Caco-2 (cell line): ENCODE results near the gene MAPK13. TPM values are rescaled to one million over a fixed set of nuclear protein-coding genes. Genes with fewer than 3 reads are reported as not detected.

Experiments used
- BruUV-seq: library from RNA; stranded (reverse); fragments of 400-500 nt; replicated peaks from 2 replicates; lab custom pipeline; 2021; lab: Mats Ljungman, UMichigan
- CTCF ChIA-PET: fragments of 300-600 bp; sonication (Branson Sonifier 250); formaldehyde crosslinking; loops from one replicate; lab custom pipeline; 2022; ENCODE audit warnings: antibody characterized with exemption; lab: Charles Lee
- POLR2A ChIA-PET: fragments of 300-600 bp; sonication (Branson Sonifier 250); formaldehyde crosslinking; loops from one replicate; lab custom pipeline; 2022; ENCODE audit warnings: antibody characterized with exemption; lab: Charles Lee
- DNase-seq, 2 experiments: peaks; one replicate each; pipeline versions ENCODE4 v3.0.0 to v3.0.0-alpha.2; 2020 to 2022
- H3K27me3 ChIP-seq: replicated peaks from 2 replicates; pipeline ENCODE4 v1.6.0; 2011; ENCODE audit warnings: low read length; ENCODE audit not compliant: control insufficient read depth, insufficient read depth
- H3K36me3 ChIP-seq: 2 replicates; pipeline ENCODE4 v1.5.1; 2011; ENCODE audit warnings: low read length; ENCODE audit not compliant: control insufficient read depth, insufficient read depth
- H3K4me1 ChIP-seq: fragments of 250-450 bp; sonication (Bioruptor Pico); 2 replicates; pipeline ENCODE4 v1.5.1; 2020; ENCODE audit warnings: mild to moderate bottlenecking
- H3K4me3 ChIP-seq: 2 replicates; pipeline ENCODE4 v1.5.1; 2011; ENCODE audit warnings: low read depth, mild to moderate bottlenecking, control low read depth, low read length
- H3K9me3 ChIP-seq: fragments of 250-450 bp; sonication (Bioruptor Pico); 2 replicates; pipeline ENCODE4 v1.5.1; 2020; ENCODE audit warnings: mild to moderate bottlenecking, moderate library complexity
- H3K27ac Mint-ChIP-seq: one replicate; pipeline ENCODE4 v1.8.0; 2022; ENCODE audit warnings: mixed read lengths; ENCODE audit not compliant: unreplicated experiment
- H3K27me3 Mint-ChIP-seq: one replicate; pipeline ENCODE4 v1.8.0; 2022; ENCODE audit warnings: mixed read lengths; ENCODE audit not compliant: insufficient read depth, unreplicated experiment
- H3K36me3 Mint-ChIP-seq: one replicate; pipeline ENCODE4 v1.8.0; 2022; ENCODE audit warnings: mild to moderate bottlenecking, mixed read lengths; ENCODE audit not compliant: insufficient read depth, unreplicated experiment
- H3K4me1 Mint-ChIP-seq: one replicate; pipeline ENCODE4 v1.8.0; 2022; ENCODE audit warnings: low read depth, mixed read lengths; ENCODE audit not compliant: unreplicated experiment
- H3K4me3 Mint-ChIP-seq: one replicate; pipeline ENCODE4 v1.8.0; 2022; ENCODE audit warnings: mild to moderate bottlenecking, moderate library complexity, mixed read lengths; ENCODE audit not compliant: unreplicated experiment
- H3K9me3 Mint-ChIP-seq: one replicate; pipeline ENCODE4 v1.8.0; 2022; ENCODE audit warnings: mixed read lengths; ENCODE audit not compliant: unreplicated experiment
- intact Hi-C: fragments of 100-400 bp; cut with micrococcal nuclease; formaldehyde crosslinking; loops from one replicate; pipeline ENCODE4 v1.10.0; 2022; ENCODE audit not compliant: unreplicated experiment
- total RNA-seq: library from RNA; stranded (reverse); gene quantifications from 2 replicates; pipeline ENCODE4 v1.2.3, GENCODE V29; 2022
- TF ChIP-seq, protein P1 (sequence below), 2 experiments: fragments of 200-600 bp in 1 of 2; IDR thresholded peaks; 1 replicate in 1 of 2; 2 replicates in 1 of 2; pipeline versions ENCODE4 v1.5.1 to v1.8.0; 2011 to 2022; ENCODE audit warnings: antibody characterized with exemption in 1 of 2, control low read depth in 1 of 2, inconsistent platforms in 1 of 2, low read depth in 1 of 2, low read length in 1 of 2, mild to moderate bottlenecking in 1 of 2, moderate library complexity in 1 of 2; ENCODE audit not compliant: insufficient read depth in 1 of 2, severe bottlenecking in 1 of 2, unreplicated experiment in 1 of 2

The MAPK13 gene
- total RNA-seq, 1 experiment from 2014 or later = 45.7 TPM

DNA sequence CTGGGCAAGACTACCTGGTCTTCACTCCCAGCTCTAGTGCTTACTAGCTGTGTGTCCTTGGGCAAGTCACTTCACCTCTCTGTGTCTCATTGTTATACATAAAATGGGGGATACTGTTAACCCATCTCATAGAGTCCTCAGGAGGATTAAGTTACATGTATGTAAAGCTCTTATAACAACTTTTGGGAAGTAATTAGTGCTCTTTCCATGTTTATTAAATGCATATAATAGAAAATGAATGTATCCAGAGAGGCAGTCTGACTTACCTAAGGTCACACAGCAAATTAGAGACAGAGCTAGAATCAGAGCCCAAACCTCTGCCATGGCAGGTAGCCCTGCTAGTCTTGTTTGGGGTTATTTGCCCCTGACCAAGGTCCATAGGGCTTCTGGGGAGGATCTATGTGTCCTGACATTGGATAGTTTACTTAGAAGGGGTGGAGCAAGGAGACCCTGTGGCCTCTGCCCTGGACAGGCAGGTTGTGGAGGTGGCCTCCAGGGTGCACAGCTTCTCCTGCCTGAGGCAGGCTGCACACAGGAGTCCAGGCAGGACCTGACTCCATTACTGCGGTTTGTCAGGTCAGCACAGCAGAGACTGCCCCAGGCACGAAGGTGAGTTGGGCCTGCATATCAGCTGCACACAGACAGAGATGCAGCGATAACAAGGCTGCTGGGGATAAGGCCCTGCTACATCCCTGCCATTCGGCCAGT lies 8.4 kb upstream of the MAPK13 start:
- ChIA-PET POLR2A (no interaction called here), CTCF (interaction anchor here (1.3 kb wide), 1 partner anchor 94 kb away, joined by 3 read pairs; the partner anchor contains the start of gene MAPK14)
- H3K27me3 Mint-ChIP-seq = no peaks in the 10 kb centered on the region
- peaks cover 18% of the 10 kb centered on the region for H3K4me1 ChIP-seq
- H3K4me1 Mint-ChIP-seq = peaks cover 13% of the 10 kb centered on the region
- peak; percentile 48 to 71 for DNase-seq
- no peaks in the 10 kb centered on the region for H3K36me3 ChIP-seq
- intact Hi-C loops = loop anchor here (2.0 to 5.0 kb wide), 2 partner anchors 75 to 240 kb away; partner anchors contain the start of gene BRPF3
- H3K27me3 ChIP-seq = no peaks in the 10 kb centered on the region
- TF ChIP-seq, protein P1, sequence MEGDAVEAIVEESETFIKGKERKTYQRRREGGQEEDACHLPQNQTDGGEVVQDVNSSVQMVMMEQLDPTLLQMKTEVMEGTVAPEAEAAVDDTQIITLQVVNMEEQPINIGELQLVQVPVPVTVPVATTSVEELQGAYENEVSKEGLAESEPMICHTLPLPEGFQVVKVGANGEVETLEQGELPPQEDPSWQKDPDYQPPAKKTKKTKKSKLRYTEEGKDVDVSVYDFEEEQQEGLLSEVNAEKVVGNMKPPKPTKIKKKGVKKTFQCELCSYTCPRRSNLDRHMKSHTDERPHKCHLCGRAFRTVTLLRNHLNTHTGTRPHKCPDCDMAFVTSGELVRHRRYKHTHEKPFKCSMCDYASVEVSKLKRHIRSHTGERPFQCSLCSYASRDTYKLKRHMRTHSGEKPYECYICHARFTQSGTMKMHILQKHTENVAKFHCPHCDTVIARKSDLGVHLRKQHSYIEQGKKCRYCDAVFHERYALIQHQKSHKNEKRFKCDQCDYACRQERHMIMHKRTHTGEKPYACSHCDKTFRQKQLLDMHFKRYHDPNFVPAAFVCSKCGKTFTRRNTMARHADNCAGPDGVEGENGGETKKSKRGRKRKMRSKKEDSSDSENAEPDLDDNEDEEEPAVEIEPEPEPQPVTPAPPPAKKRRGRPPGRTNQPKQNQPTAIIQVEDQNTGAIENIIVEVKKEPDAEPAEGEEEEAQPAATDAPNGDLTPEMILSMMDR (IDR thresholded peaks at IDR 0.05; ENCODE audit: insufficient read depth in 1 of 2, low read depth in 1 of 2, low read length in 1 of 2, severe bottlenecking in 1 of 2, unreplicated experiment in 1 of 2) = no peak
- peaks cover 28% of the 10 kb centered on the region for H3K36me3 Mint-ChIP-seq
- H3K27ac Mint-ChIP-seq = peak overlapping the region; percentile 53
- H3K9me3 ChIP-seq = no peaks in the 10 kb centered on the region
- BruUV-seq = no TSS peak
- H3K4me3 ChIP-seq = no peak overlapping the region
- no peaks in the 10 kb centered on the region for H3K9me3 Mint-ChIP-seq
- H3K4me3 Mint-ChIP-seq = no peak overlapping the region

DNA sequence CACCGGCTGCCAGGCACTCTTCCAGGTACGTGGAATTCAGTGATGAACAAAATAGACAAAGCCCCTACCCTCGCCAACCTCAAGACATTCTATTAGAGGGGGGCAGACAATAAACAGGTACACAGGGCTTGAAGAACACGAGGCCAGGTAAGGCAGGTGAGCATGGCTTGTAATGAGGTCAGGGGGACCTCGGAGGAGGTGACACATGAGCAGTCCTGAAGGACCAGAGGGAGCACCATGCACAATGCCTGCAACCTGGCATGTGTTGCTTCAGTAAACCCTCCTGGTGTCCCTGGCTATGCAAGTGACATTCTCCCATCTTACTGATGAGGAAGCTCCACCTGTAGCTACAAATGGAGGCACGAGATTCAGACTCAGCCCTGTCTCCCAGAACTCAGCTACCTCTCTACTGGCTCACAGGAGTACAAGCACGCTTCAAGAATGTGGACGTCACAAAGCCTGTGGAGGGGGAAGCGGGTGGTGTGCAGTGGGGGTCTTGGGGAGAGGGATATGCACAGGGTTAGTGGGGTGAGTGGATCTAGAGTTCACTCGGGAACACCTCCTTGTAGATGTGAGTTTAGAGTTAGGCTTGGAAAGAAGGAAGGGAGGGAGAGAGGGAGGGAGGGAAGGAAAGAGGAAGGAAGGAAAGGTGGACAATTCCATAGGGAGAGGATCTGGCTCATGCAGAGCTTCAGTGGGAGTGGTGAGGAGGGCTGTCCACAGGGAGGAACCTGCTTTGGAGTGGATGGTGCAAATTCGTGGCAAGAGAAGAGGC lies 7.6 kb upstream of the MAPK13 start:
- Mint-ChIP-seq H3K27me3 (no peaks in the 10 kb centered on the region), H3K36me3 (peaks cover 22% of the 10 kb centered on the region), H3K4me3 (no peak overlapping the region), H3K27ac (peak overlapping the region; percentile 53), H3K4me1 (peaks cover 7% of the 10 kb centered on the region), H3K9me3 (no peaks in the 10 kb centered on the region)
- peak in 1 of 2 experiments; percentile 9 for DNase-seq
- Histone ChIP-seq H3K4me3 (no peak overlapping the region), H3K36me3 (no peaks in the 10 kb centered on the region), H3K9me3 (no peaks in the 10 kb centered on the region), H3K4me1 (peaks cover 18% of the 10 kb centered on the region), H3K27me3 (no peaks in the 10 kb centered on the region)
- ChIA-PET CTCF (no interaction called here), POLR2A (no interaction called here)
- intact Hi-C loops = loop anchor here (2.0 to 5.0 kb wide), 2 partner anchors 74 to 240 kb away; partner anchors contain the start of gene BRPF3
- TF ChIP-seq, protein P1 (IDR thresholded peaks at IDR 0.05; ENCODE audit: insufficient read depth in 1 of 2, low read depth in 1 of 2, low read length in 1 of 2, severe bottlenecking in 1 of 2, unreplicated experiment in 1 of 2) = no peak
- BruUV-seq = no TSS peak
